Activated CD4-positive, alpha-beta T cell treated with anti-CD3 and anti-CD28 coated beads for 36 hours (primary cell): ENCODE measurements around the gene UBXN2A. TPM values are rescaled to one million over a fixed set of nuclear protein-coding genes. Genes with fewer than 3 reads are reported as not detected.

Experiments
- ATAC-seq: fragments of 200-7000 bp; cut with Tn5 transposase; one replicate; pipeline ENCODE4 v1.10.0; 2021; ENCODE audit warnings: mild to moderate bottlenecking, moderate library complexity
- CTCF ChIA-PET: fragments of 350-600 bp; sonication (Branson Sonifier 250); formaldehyde crosslinking; loops from one replicate; lab custom pipeline; 2021; ENCODE audit warnings: antibody characterized with exemption; lab: Charles Lee
- POLR2A ChIA-PET: fragments of 350-600 bp; sonication (Branson Sonifier 250); formaldehyde crosslinking; loops from one replicate; lab custom pipeline; 2021; ENCODE audit warnings: antibody characterized with exemption, inconsistent platforms; lab: Charles Lee
- DNase-seq: peaks from one replicate; pipeline ENCODE4 v3.0.0-alpha.2; 2020
- H3K27ac Mint-ChIP-seq: one replicate; pipeline ENCODE4 v1.8.0; 2021; ENCODE audit warnings: mixed read lengths
- H3K27me3 Mint-ChIP-seq: one replicate; pipeline ENCODE4 v1.8.0; 2021; ENCODE audit warnings: mixed read lengths
- H3K36me3 Mint-ChIP-seq: one replicate; pipeline ENCODE4 v1.8.0; 2021; ENCODE audit warnings: low read depth, mixed read lengths
- H3K4me1 Mint-ChIP-seq: one replicate; pipeline ENCODE4 v1.8.0; 2021; ENCODE audit warnings: mixed read lengths
- H3K4me3 Mint-ChIP-seq: one replicate; pipeline ENCODE4 v1.8.0; 2021; ENCODE audit warnings: mild to moderate bottlenecking, moderate library complexity, mixed read lengths
- H3K9me3 Mint-ChIP-seq: one replicate; pipeline ENCODE4 v1.8.0; 2021; ENCODE audit warnings: low read depth, mixed read lengths
- intact Hi-C, 2 experiments: fragments of 100-400 bp; cut with DNase I in 1 of 2; cut with micrococcal nuclease in 1 of 2; formaldehyde crosslinking; loops; one replicate each; pipeline versions ENCODE4 v1.14.2 to v1.15.1; 2022 to 2024; cut with DNase I, micrococcal nuclease
- total RNA-seq, 2 experiments: library from RNA; stranded (reverse); gene quantifications; one replicate each; pipeline ENCODE4 v1.2.3, GENCODE V29; 2021

Gene UBXN2A
- total RNA-seq, 2 experiments from 2014 or later = 9.1 to 10.5 TPM

- peak within 1 kb of the TSS; percentile 91 for H3K27ac Mint-ChIP-seq
- peak within 1 kb of the TSS; percentile 88 for H3K4me3 Mint-ChIP-seq
- no peaks in the 10 kb centered on the region for H3K9me3 Mint-ChIP-seq
- intact Hi-C loops = loop anchor here (1.0 to 5.0 kb wide), 8 partner anchors 29 to 746 kb away; partner anchors contain the start of genes ATAD2B (in 2 of the 2), SF3B6 (in 2 of the 2), UBXN2A (in 2 of the 2) and CENPO (in 1 of the 2)
- ATAC-seq (peak; percentile 100), DNase-seq (peak; percentile 97)
- ChIA-PET POLR2A (interaction anchor here (0.5 to 1.9 kb wide), 11 partner anchors 22 to 611 kb away, joined by 3 to 34 read pairs (median 5); partner anchors contain the start of genes ATAD2B, FAM228B and SF3B6), CTCF (interaction anchor here (0.8 to 2.1 kb wide), 8 partner anchors 13 to 222 kb away, joined by 3 to 14 read pairs (median 5); partner anchors contain the start of genes ATAD2B, SF3B6 and TP53I3)
- H3K4me1 Mint-ChIP-seq = peaks cover 25% of the 10 kb centered on the region
- peaks cover 1% of the 10 kb centered on the region for H3K36me3 Mint-ChIP-seq
- peaks cover 5% of the 10 kb centered on the region for H3K27me3 Mint-ChIP-seq
Measured at GRCh38 chr2:24046930-24047702, 106.9 kb downstream of the UBXN2A start, which contains the start of gene WDCP. TSS of gene WDCP (minus strand) at chr2:24047391. CDS start at chr2:24039494, 7,897 bp downstream.

GRCh38 chr2:24047703-24048033 lies 107.4 kb downstream of the UBXN2A start:
- Mint-ChIP-seq H3K4me1 (peaks cover 25% of the 10 kb centered on the region), H3K36me3 (peaks cover 1% of the 10 kb centered on the region), H3K27me3 (peaks cover 5% of the 10 kb centered on the region), H3K27ac (no peak overlapping the region), H3K4me3 (peak overlapping the region; percentile 88), H3K9me3 (no peaks in the 10 kb centered on the region)
- intact Hi-C loops = loop anchor here (1.0 to 5.0 kb wide), 8 partner anchors 29 to 746 kb away; partner anchors contain the start of genes ATAD2B (in 2 of the 2), SF3B6 (in 2 of the 2), UBXN2A (in 2 of the 2) and CENPO (in 1 of the 2)
- DNase-seq = no peak
- ATAC-seq = peak; percentile 3
- CTCF ChIA-PET = interaction anchor here (0.8 to 2.1 kb wide), 8 partner anchors 13 to 223 kb away, joined by 3 to 14 read pairs (median 5); partner anchors contain the start of genes ATAD2B, SF3B6 and TP53I3
- POLR2A ChIA-PET = interaction anchor here (0.5 to 1.9 kb wide), 10 partner anchors 23 to 611 kb away, joined by 3 to 34 read pairs (median 5); partner anchors contain the start of genes ATAD2B, FAM228B and SF3B6

GRCh38 chr2:24048769-24049484 lies 108.7 kb downstream of the UBXN2A start:
- H3K9me3 Mint-ChIP-seq = no peaks in the 10 kb centered on the region
- ChIA-PET POLR2A (interaction anchor here (0.7 kb wide), 1 partner anchor 17 kb away, joined by 3 read pairs; no protein-coding TSS in a partner anchor), CTCF (interaction anchor here (0.5 to 2.7 kb wide), 4 partner anchors 12 to 459 kb away, joined by 3 to 18 read pairs (median 4); partner anchors contain the start of gene TP53I3)
- no peak overlapping the region for H3K4me3 Mint-ChIP-seq
- H3K27ac Mint-ChIP-seq = no peak overlapping the region
- intact Hi-C loops = loop anchor here in 1 of 2 experiments (5.0 kb wide), 1 partner anchor 107 kb away; the partner anchor contains the start of gene UBXN2A
- H3K36me3 Mint-ChIP-seq = no peaks in the 10 kb centered on the region
- H3K27me3 Mint-ChIP-seq = peaks cover 5% of the 10 kb centered on the region
- peaks cover 25% of the 10 kb centered on the region for H3K4me1 Mint-ChIP-seq
- ATAC-seq (no peak), DNase-seq (peak; percentile 21)

- intact Hi-C loops = loop anchor here in 1 of 2 experiments (5.0 kb wide), 1 partner anchor 107 kb away; the partner anchor contains the start of gene UBXN2A
- H3K27me3 Mint-ChIP-seq = peaks cover 7% of the 10 kb centered on the region
Measured at GRCh38 chr2:24049485-24050021, 109.3 kb downstream of the UBXN2A start, which contains the start of gene FKBP1B. TSS of gene FKBP1B (plus strand) at chr2:24049741. CDS start at chr2:24049850, 109 bp downstream.

GRCh38 chr2:24050041-24050979 lies 110.0 kb downstream of the UBXN2A start:
- no peak for ATAC-seq
- ChIA-PET POLR2A (interaction anchor here (0.8 to 1.1 kb wide), 3 partner anchors 26 to 123 kb away, joined by 3 to 6 read pairs (median 5); partner anchors contain the start of genes ATAD2B and SF3B6), CTCF (interaction anchor here (0.6 to 2.7 kb wide), 7 partner anchors 9 to 123 kb away, joined by 3 to 18 read pairs (median 4); partner anchors contain the start of gene TP53I3)
- peaks cover 7% of the 10 kb centered on the region for H3K27me3 Mint-ChIP-seq
- no peaks in the 10 kb centered on the region for H3K9me3 Mint-ChIP-seq
- intact Hi-C loops = no loop called here
- no peak overlapping the region for H3K4me3 Mint-ChIP-seq
- peak; percentile 36 for DNase-seq
- H3K4me1 Mint-ChIP-seq = peaks cover 20% of the 10 kb centered on the region
- H3K27ac Mint-ChIP-seq = no peak overlapping the region
- H3K36me3 Mint-ChIP-seq = no peaks in the 10 kb centered on the region

More at GRCh38 chr2:24049485-24050021, 109.3 kb downstream of the UBXN2A start, which contains the start of gene FKBP1B:
- peaks cover 25% of the 10 kb centered on the region for H3K4me1 Mint-ChIP-seq
- CTCF ChIA-PET = interaction anchor here (1.0 to 2.7 kb wide), 3 partner anchors 11 to 35 kb away, joined by 4 to 18 read pairs (median 4); partner anchors contain the start of gene TP53I3
- ATAC-seq (peak; percentile 15), DNase-seq (peak; percentile 76)
- POLR2A ChIA-PET = interaction anchor here (1.0 kb wide), 1 partner anchor 30 kb away, joined by 5 read pairs; no protein-coding TSS in a partner anchor
- no peaks in the 10 kb centered on the region for H3K9me3 Mint-ChIP-seq
- H3K36me3 Mint-ChIP-seq = no peaks in the 10 kb centered on the region
- H3K4me3 Mint-ChIP-seq = no peak within 1 kb of the TSS
- no peak within 1 kb of the TSS for H3K27ac Mint-ChIP-seq

- DNase-seq (no peak), ATAC-seq (no peak)
- H3K27ac Mint-ChIP-seq = no peak overlapping the region
- H3K4me1 Mint-ChIP-seq = peaks cover 9% of the 10 kb centered on the region
- peaks cover 7% of the 10 kb centered on the region for H3K27me3 Mint-ChIP-seq
- no peak overlapping the region for H3K4me3 Mint-ChIP-seq
- ChIA-PET POLR2A (interaction anchor here (0.6 to 0.7 kb wide), 2 partner anchors 87 to 127 kb away, joined by 3 read pairs; no protein-coding TSS in a partner anchor), CTCF (interaction anchor here (1.1 to 2.6 kb wide), 5 partner anchors 8 to 124 kb away, joined by 3 to 9 read pairs (median 4); partner anchors contain the start of gene SF3B6)
- H3K9me3 Mint-ChIP-seq = no peaks in the 10 kb centered on the region
- no peaks in the 10 kb centered on the region for H3K36me3 Mint-ChIP-seq
- intact Hi-C loops = no loop called here
Measured at GRCh38 chr2:24051833-24052232, 111.6 kb downstream of the UBXN2A start.

GRCh38 chr2:24052951-24053350 lies 112.7 kb downstream of the UBXN2A start:
- intact Hi-C loops = no loop called here
- peaks cover 3% of the 10 kb centered on the region for H3K4me1 Mint-ChIP-seq

More at GRCh38 chr2:24052951-24053350, 112.7 kb downstream of the UBXN2A start:
- ChIA-PET CTCF (interaction anchor here (0.6 to 1.9 kb wide), 2 partner anchors 23 to 499 kb away, joined by 3 to 8 read pairs; partner anchors contain the start of gene SF3B6), POLR2A (no interaction called here)
- no peak overlapping the region for H3K27ac Mint-ChIP-seq
- no peak for DNase-seq
- no peaks in the 10 kb centered on the region for H3K9me3 Mint-ChIP-seq
- no peaks in the 10 kb centered on the region for H3K36me3 Mint-ChIP-seq
- no peak for ATAC-seq
- peaks cover 4% of the 10 kb centered on the region for H3K27me3 Mint-ChIP-seq
- no peak overlapping the region for H3K4me3 Mint-ChIP-seq
